ENCODE results near the gene APBB1IP.
"Not testable (repeated sequence)": the region's sequence is repeated elsewhere in the genome, so short reads cannot be mapped to it uniquely, and the experiment has no call there.

APBB1IP gene

DNA sequence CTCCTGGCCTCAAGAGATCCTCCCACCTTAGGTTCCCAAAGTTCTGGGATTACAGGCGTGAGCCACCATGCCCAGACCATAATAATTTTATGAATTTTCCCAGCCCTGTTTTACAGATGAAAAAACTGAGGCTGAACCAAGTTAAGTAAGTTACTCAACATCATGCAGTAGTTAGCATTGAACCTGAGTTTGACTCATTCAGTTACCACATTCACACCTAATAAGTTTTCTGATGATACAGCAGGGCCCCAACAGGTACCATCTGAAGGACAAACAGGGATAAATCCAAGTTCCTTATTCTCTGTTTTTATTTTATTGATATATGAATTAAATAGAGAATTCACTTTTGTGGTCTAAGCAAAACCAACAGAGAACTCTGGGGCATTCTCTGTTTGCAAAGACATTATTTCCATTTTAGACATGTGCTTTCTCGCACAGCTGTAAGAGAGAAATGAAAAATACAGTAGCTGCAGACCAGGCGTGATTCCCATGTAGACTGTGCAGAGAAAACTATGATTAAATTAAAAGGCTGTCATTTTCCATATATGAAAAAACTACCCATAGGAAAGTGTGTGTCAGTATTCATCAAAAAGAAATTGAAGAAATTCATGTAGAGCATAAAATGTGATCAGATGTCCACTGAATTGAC, 26.6 kb downstream of the APBB1IP start:
- Histone ChIP-seq H3K4me3 (ENCODE audit: low read length) (no peak overlapping the region), H3K27ac (ENCODE audit: low read length) (no peak overlapping the region), H3K9ac (ENCODE audit: low read length) (no peak overlapping the region), H3K36me3 (ENCODE audit: control insufficient read depth, low read depth, low read length) (no peaks in the 10 kb centered on the region), H3K4me1 (ENCODE audit: control insufficient read depth, low read depth, low read length) (no peaks in the 10 kb centered on the region), H3K9me3 (ENCODE audit: control insufficient read depth, low read depth, low read length) (no peaks in the 10 kb centered on the region), H3K27me3 (ENCODE audit: control insufficient read depth, insufficient read depth, low read length) (no peaks in the 10 kb centered on the region)

DNA sequence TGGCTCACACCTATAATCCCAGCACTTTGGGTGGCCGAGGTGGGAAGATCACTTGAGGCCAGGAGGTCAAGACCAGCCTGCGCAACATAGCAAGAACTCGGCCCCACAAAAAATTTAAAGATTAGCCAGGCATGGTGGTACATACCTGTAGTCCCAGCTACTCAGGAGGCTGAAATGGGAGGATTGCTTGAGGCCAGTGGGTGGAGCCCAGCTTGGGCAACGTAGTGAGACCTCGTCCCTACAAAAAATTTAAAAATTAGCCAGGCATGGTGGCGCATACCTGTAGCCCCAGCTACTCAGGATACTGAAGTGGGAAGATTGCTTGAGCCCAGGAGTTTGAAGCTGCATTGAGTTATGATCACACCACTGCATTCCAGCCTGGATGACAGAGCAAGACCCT, 28.4 kb downstream of the APBB1IP start:
- H3K36me3 ChIP-seq (ENCODE audit: control insufficient read depth, low read depth, low read length); H3K4me3 ChIP-seq (ENCODE audit: low read length); H3K9ac ChIP-seq (ENCODE audit: low read length); H3K9me3 ChIP-seq (ENCODE audit: control insufficient read depth, low read depth, low read length); H3K27me3 ChIP-seq (ENCODE audit: control insufficient read depth, insufficient read depth, low read length); H3K4me1 ChIP-seq (ENCODE audit: control insufficient read depth, low read depth, low read length); H3K27ac ChIP-seq (ENCODE audit: low read length): not testable (repeated sequence)

DNA sequence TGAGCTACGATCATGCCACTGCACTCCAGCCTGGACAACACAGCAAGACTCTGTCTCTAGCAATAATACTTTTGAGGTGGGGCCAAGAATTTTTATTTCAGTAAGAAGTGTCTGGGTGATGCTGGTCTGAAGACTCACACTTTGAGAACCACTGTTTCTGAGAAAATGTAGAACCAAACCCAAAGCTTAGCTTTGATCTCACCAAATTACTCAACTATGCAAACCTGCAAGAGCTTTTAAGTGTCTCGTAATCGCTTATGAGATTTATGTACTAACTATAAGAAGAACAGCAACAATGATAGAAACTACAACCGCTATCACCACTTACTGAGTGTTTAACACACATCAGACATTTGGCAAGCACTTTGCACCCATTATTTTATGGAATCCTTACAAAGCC, 29.5 kb downstream of the APBB1IP start:
- Histone ChIP-seq H3K4me1 (ENCODE audit: control insufficient read depth, low read depth, low read length) (no peaks in the 10 kb centered on the region), H3K36me3 (ENCODE audit: control insufficient read depth, low read depth, low read length) (no peaks in the 10 kb centered on the region), H3K9ac (ENCODE audit: low read length) (no peak overlapping the region), H3K9me3 (ENCODE audit: control insufficient read depth, low read depth, low read length) (no peaks in the 10 kb centered on the region), H3K4me3 (ENCODE audit: low read length) (no peak overlapping the region), H3K27ac (ENCODE audit: low read length) (no peak overlapping the region), H3K27me3 (ENCODE audit: control insufficient read depth, insufficient read depth, low read length) (no peaks in the 10 kb centered on the region)

GRCh38 chr10:26468291-26468690, 30.1 kb downstream of the APBB1IP start:
- Histone ChIP-seq H3K36me3 (ENCODE audit: control insufficient read depth, low read depth, low read length) (no peaks in the 10 kb centered on the region), H3K9me3 (ENCODE audit: control insufficient read depth, low read depth, low read length) (no peaks in the 10 kb centered on the region), H3K9ac (ENCODE audit: low read length) (no peak overlapping the region), H3K27ac (ENCODE audit: low read length) (no peak overlapping the region), H3K27me3 (ENCODE audit: control insufficient read depth, insufficient read depth, low read length) (no peaks in the 10 kb centered on the region), H3K4me1 (ENCODE audit: control insufficient read depth, low read depth, low read length) (no peaks in the 10 kb centered on the region), H3K4me3 (ENCODE audit: low read length) (no peak overlapping the region)

DNA sequence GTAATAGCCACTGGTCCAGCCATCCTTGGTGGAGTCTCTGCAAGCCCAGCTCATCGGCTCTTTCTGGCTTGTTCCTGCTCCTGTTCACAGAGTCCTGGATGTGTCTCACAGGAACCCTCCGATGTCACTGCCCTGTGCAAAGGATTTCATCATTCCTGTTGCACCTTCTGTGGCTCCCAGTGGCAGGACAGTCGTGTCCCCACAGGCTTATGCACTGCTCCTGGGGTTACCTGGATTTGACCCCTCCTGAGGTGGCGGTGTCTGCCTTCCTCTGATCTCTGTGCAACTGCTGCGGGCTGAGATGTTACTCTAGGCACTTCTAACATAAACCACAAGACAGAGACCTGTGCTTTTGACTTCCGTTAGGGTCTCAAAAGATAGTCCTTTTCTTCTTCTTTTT, 30.6 kb downstream of the APBB1IP start:
- no peak overlapping the region for H3K27ac ChIP-seq (ENCODE audit: low read length)
- no peaks in the 10 kb centered on the region for H3K9me3 ChIP-seq (ENCODE audit: control insufficient read depth, low read depth, low read length)
- H3K27me3 ChIP-seq (ENCODE audit: control insufficient read depth, insufficient read depth, low read length): no peaks in the 10 kb centered on the region
- no peak overlapping the region for H3K4me3 ChIP-seq (ENCODE audit: low read length)
- H3K9ac ChIP-seq (ENCODE audit: low read length): no peak overlapping the region
- H3K4me1 ChIP-seq (ENCODE audit: control insufficient read depth, low read depth, low read length): no peaks in the 10 kb centered on the region
- H3K36me3 ChIP-seq (ENCODE audit: control insufficient read depth, low read depth, low read length): no peaks in the 10 kb centered on the region

- no peak overlapping the region for H3K27ac ChIP-seq (ENCODE audit: low read length)
- no peaks in the 10 kb centered on the region for H3K36me3 ChIP-seq (ENCODE audit: control insufficient read depth, low read depth, low read length)
- no peaks in the 10 kb centered on the region for H3K4me1 ChIP-seq (ENCODE audit: control insufficient read depth, low read depth, low read length)
- no peak overlapping the region for H3K9ac ChIP-seq (ENCODE audit: low read length)
- no peaks in the 10 kb centered on the region for H3K9me3 ChIP-seq (ENCODE audit: control insufficient read depth, low read depth, low read length)
- H3K27me3 ChIP-seq (ENCODE audit: control insufficient read depth, insufficient read depth, low read length): no peaks in the 10 kb centered on the region
- H3K4me3 ChIP-seq (ENCODE audit: low read length): no peak overlapping the region
Observed at GRCh38 chr10:26472492-26472778, 34.3 kb downstream of the APBB1IP start.

- Histone ChIP-seq H3K27ac (ENCODE audit: low read length) (no peak overlapping the region), H3K4me3 (ENCODE audit: low read length) (no peak overlapping the region), H3K27me3 (ENCODE audit: control insufficient read depth, insufficient read depth, low read length) (no peaks in the 10 kb centered on the region), H3K9ac (ENCODE audit: low read length) (no peak overlapping the region), H3K36me3 (ENCODE audit: control insufficient read depth, low read depth, low read length) (no peaks in the 10 kb centered on the region), H3K4me1 (ENCODE audit: control insufficient read depth, low read depth, low read length) (no peaks in the 10 kb centered on the region), H3K9me3 (ENCODE audit: control insufficient read depth, low read depth, low read length) (no peaks in the 10 kb centered on the region)
Observed at GRCh38 chr10:26474026-26474425, 35.9 kb downstream of the APBB1IP start.

DNA sequence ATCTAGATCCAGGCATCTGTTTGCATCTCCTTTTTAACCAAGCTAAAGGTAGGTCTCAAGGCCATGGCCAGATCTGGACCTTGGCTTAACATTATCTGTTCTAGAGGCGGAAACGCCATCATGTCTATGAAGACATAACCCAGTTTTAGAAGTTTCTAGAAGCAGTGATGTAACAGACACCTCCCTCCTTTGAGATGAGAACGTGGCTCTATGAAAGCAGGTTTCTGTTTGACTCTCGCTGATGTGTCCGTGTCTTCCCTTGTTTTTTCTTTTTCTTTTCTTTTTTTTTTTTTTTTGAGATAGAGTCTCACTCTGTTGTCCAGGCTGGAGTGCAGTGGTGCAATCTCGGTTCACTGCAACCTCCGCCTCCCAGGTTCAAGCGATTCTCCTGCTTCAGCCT, 36.7 kb downstream of the APBB1IP start:
- not testable (repeated sequence) for H3K9ac ChIP-seq (ENCODE audit: low read length); H3K4me1 ChIP-seq (ENCODE audit: control insufficient read depth, low read depth, low read length); H3K36me3 ChIP-seq (ENCODE audit: control insufficient read depth, low read depth, low read length); H3K27ac ChIP-seq (ENCODE audit: low read length); H3K4me3 ChIP-seq (ENCODE audit: low read length); H3K27me3 ChIP-seq (ENCODE audit: control insufficient read depth, insufficient read depth, low read length); H3K9me3 ChIP-seq (ENCODE audit: control insufficient read depth, low read depth, low read length)

DNA sequence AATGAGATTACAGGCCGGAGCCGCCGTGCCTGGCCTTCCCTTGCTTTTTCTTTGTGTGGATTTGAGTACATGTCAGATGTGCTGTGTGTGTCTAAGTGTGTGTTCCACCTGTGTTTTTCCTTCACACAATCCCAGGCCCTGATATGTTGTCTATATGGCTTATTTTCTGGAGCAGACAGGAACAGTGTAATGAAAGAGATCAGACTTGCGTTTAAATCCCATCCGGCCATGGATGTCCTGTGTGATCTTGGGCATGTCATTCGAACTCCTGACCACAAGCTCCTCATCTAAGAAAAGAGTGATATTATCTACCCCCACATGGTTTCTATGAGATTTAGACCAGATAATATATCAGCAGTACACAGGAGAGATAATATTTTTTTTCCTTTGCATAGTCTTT, 37.2 kb downstream of the APBB1IP start:
- Histone ChIP-seq H3K4me1 (ENCODE audit: control insufficient read depth, low read depth, low read length) (no peaks in the 10 kb centered on the region), H3K36me3 (ENCODE audit: control insufficient read depth, low read depth, low read length) (no peaks in the 10 kb centered on the region), H3K27me3 (ENCODE audit: control insufficient read depth, insufficient read depth, low read length) (no peaks in the 10 kb centered on the region), H3K9ac (ENCODE audit: low read length) (no peak overlapping the region), H3K27ac (ENCODE audit: low read length) (no peak overlapping the region), H3K9me3 (ENCODE audit: control insufficient read depth, low read depth, low read length) (no peaks in the 10 kb centered on the region), H3K4me3 (ENCODE audit: low read length) (no peak overlapping the region)

GRCh38 chr10:26477501-26477900, 39.4 kb downstream of the APBB1IP start:
- Histone ChIP-seq H3K36me3 (ENCODE audit: control insufficient read depth, low read depth, low read length) (no peaks in the 10 kb centered on the region), H3K27ac (ENCODE audit: low read length) (no peak overlapping the region), H3K9me3 (ENCODE audit: control insufficient read depth, low read depth, low read length) (no peaks in the 10 kb centered on the region), H3K27me3 (ENCODE audit: control insufficient read depth, insufficient read depth, low read length) (no peaks in the 10 kb centered on the region), H3K4me3 (ENCODE audit: low read length) (no peak overlapping the region), H3K9ac (ENCODE audit: low read length) (no peak overlapping the region), H3K4me1 (ENCODE audit: control insufficient read depth, low read depth, low read length) (no peaks in the 10 kb centered on the region)

DNA sequence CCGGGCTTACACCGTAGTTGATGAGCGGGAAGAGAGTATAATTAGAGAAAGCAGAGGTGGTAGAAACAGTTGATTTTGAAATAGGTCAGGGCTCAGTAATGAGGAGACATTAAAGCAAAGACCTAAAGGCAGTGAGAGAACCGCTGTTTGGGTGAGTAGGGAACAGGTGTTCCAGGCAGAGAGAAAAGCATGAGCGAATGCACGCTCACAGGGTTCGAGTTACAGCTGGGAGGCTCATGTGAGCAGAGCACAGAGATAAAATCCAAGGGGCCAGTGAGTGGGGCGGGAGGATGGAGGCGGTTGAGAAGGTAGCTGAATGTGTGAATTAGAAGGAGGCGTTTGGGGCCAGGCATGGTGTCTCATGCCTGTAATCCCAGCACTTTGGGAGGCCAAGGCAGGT, 39.9 kb downstream of the APBB1IP start:
- Histone ChIP-seq H3K4me3 (ENCODE audit: low read length) (no peak overlapping the region), H3K9me3 (ENCODE audit: control insufficient read depth, low read depth, low read length) (no peaks in the 10 kb centered on the region), H3K27me3 (ENCODE audit: control insufficient read depth, insufficient read depth, low read length) (no peaks in the 10 kb centered on the region), H3K36me3 (ENCODE audit: control insufficient read depth, low read depth, low read length) (no peaks in the 10 kb centered on the region), H3K27ac (ENCODE audit: low read length) (no peak overlapping the region), H3K4me1 (ENCODE audit: control insufficient read depth, low read depth, low read length) (no peaks in the 10 kb centered on the region), H3K9ac (ENCODE audit: low read length) (no peak overlapping the region)

DNA sequence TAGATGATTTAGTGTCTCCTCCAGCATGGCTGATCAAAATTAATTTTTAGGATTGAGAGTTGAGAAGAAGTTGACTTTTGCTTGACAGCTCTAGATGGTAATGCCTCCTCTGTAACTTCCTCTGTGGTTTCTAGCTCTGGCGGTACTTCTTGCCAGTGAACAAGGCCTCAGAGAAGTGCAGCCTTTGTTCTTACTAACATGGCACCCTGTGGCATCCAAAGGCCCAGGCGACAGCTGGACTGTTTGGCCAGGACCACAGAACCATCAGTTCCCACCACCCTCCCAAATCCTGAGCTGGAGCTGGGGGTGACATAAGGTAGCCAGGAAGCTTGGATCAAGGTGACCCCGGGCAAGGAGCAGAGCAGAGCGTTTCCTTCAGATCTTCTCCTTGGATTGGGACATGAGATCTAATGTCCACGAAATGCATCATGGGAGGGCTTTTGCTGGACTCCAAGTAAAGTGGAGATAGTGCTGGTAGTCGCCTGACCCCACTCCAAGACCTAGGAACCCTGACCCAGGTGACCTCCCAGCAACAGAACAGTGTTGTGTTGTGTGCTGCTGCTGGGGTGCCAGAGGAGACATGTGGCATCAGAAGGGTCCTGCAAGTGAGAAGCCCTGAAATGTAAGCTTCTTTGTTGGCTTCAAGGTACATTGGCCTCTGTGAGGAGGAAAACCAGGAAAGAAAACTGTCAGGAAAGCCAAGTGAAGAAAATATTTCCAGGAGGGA, 41.8 kb downstream of the APBB1IP start:
- Histone ChIP-seq H3K4me3 (ENCODE audit: low read length) (no peak overlapping the region), H3K4me1 (ENCODE audit: control insufficient read depth, low read depth, low read length) (no peaks in the 10 kb centered on the region), H3K27me3 (ENCODE audit: control insufficient read depth, insufficient read depth, low read length) (no peaks in the 10 kb centered on the region), H3K36me3 (ENCODE audit: control insufficient read depth, low read depth, low read length) (no peaks in the 10 kb centered on the region), H3K9me3 (ENCODE audit: control insufficient read depth, low read depth, low read length) (no peaks in the 10 kb centered on the region), H3K27ac (ENCODE audit: low read length) (no peak overlapping the region), H3K9ac (ENCODE audit: low read length) (no peak overlapping the region)
